MM.1S (cell line): ENCODE results near the gene TSPAN3.

ENCODE experiments used
- CTCF ChIP-seq: fragments of 300-600 bp; sonication (generic); IDR thresholded peaks from 2 replicates; pipeline ENCODE4 v1.5.1; 2016; ENCODE audit warnings: antibody characterized with exemption, low read length, mixed read lengths
- EZH2 ChIP-seq: fragments of 300-600 bp; sonication (generic); optimal IDR thresholded peaks from 2 replicates; pipeline ENCODE3; 2017; ENCODE audit warnings: low read depth, mild to moderate bottlenecking, antibody characterized with exemption, low read length, mixed read lengths
- EZH2phosphoT487 ChIP-seq: fragments of 300-600 bp; sonication (generic); IDR thresholded peaks from 2 replicates; pipeline ENCODE4 v1.6.1; 2018; ENCODE audit warnings: antibody characterized with exemption, low read length

DNA sequence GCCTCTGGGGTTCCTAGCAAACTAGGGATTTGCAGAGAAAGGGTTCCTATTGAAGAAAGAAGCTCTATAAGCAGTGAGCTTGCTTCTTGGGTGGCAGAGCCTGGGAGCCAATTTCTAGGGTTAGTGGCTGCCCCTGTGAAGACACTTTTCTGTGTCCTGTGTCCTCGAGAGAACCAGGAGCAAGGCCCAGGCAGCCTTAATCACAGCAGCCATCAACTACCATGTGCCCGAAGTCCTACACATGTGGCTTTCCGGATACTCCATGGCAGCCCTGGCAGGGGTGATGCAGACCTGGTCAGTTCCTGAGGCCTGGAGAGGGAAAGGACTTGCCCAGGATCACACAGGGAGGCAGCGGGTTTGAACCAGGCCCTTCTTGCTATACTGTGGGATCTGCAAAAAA is 27.7 kb upstream of the TSPAN3 start:
- TF ChIP-seq CTCF, result no peak
- no peak for TF ChIP-seq EZH2
- no peak for TF ChIP-seq EZH2phosphoT487
